IMR-90 (cell line): Measurements from ENCODE around the gene MGME1. TPM values are rescaled to one million over a fixed set of nuclear protein-coding genes. Genes with fewer than 3 reads are reported as not detected.

Experiments
- ATAC-seq: fragments of 200-7000 bp; cut with Tn5 transposase; 2 replicates; pipeline ENCODE4 v1.9.1; 2020; ENCODE audit warnings: low read depth, mild to moderate bottlenecking, moderate library complexity
- BruUV-seq: library from RNA; stranded (reverse); fragments of 400-500 nt; replicated peaks from 2 replicates; lab custom pipeline; 2021; lab: Mats Ljungman, UMichigan
- CTCF ChIA-PET: fragments of 300-600 bp; formaldehyde crosslinking; extraction: SDS; loops from one replicate; lab custom pipeline; 2021; ENCODE audit warnings: antibody characterized with exemption; lab: Yijun Ruan, JAX
- POLR2A ChIA-PET: fragments of 300-600 bp; sonication (Branson Sonifier 250); formaldehyde crosslinking; loops from one replicate; lab custom pipeline; 2022; ENCODE audit warnings: antibody characterized with exemption; ENCODE audit not compliant: unreplicated experiment; lab: Charles Lee
- DNase-seq: peaks from one replicate; pipeline ENCODE4 v3.0.0; 2013
- H2AFZ ChIP-seq: replicated peaks from 2 replicates; pipeline ENCODE3; 2013; ENCODE audit warnings: low read length, mild to moderate bottlenecking; ENCODE audit not compliant: poor library complexity
- H2AK5ac ChIP-seq: 2 replicates; pipeline ENCODE4 v1.6.1; 2013; ENCODE audit warnings: low read depth, low read length, inconsistent platforms
- H2AK9ac ChIP-seq: replicated peaks from 2 replicates; pipeline ENCODE3; 2013; ENCODE audit warnings: mild to moderate bottlenecking, low read depth, low read length, moderate library complexity; ENCODE audit not compliant: poor library complexity
- H2BK120ac ChIP-seq: 2 replicates; pipeline ENCODE4 v1.6.1; 2013; ENCODE audit warnings: low read depth, low read length, inconsistent platforms
- H2BK15ac ChIP-seq: 3 replicates; pipeline ENCODE4 v1.6.1; 2013; ENCODE audit warnings: low read depth, low read length, inconsistent platforms
- H2BK20ac ChIP-seq: 2 replicates; pipeline ENCODE4 v1.6.1; 2013; ENCODE audit warnings: low read depth, mild to moderate bottlenecking, inconsistent platforms, low read length, moderate library complexity
- H2BK5ac ChIP-seq: 2 replicates; pipeline ENCODE4 v1.6.1; 2013; ENCODE audit warnings: mild to moderate bottlenecking, low read depth, low read length, inconsistent platforms; ENCODE audit not compliant: poor library complexity, severe bottlenecking
- H3K14ac ChIP-seq: replicated peaks from 2 replicates; pipeline ENCODE4 v1.6.1; 2013; ENCODE audit warnings: low read depth, low read length, inconsistent platforms
- H3K18ac ChIP-seq: 2 replicates; pipeline ENCODE4 v1.6.1; 2013; ENCODE audit warnings: low read depth, low read length, control low read depth
- H3K23ac ChIP-seq: 2 replicates; pipeline ENCODE4 v1.6.1; 2013; ENCODE audit warnings: low read depth, low read length, inconsistent platforms
- H3K27ac ChIP-seq: 2 replicates; pipeline ENCODE4 v1.5.1; 2013; ENCODE audit warnings: mild to moderate bottlenecking, control low read depth, low read length; ENCODE audit not compliant: insufficient read depth
- H3K27me3 ChIP-seq: 2 replicates; pipeline ENCODE4 v1.6.1; 2013; ENCODE audit warnings: low read length; ENCODE audit not compliant: control insufficient read depth, insufficient read depth
- H3K36me3 ChIP-seq: 2 replicates; pipeline ENCODE4 v1.6.1; 2013; ENCODE audit warnings: low read length, mixed read lengths; ENCODE audit not compliant: control insufficient read depth, insufficient read depth
- H3K4ac ChIP-seq: 2 replicates; pipeline ENCODE4 v1.6.1; 2013; ENCODE audit warnings: low read depth, low read length, inconsistent platforms
- H3K4me1 ChIP-seq: 2 replicates; pipeline ENCODE4 v1.6.1; 2013; ENCODE audit warnings: low read length, mixed read lengths; ENCODE audit not compliant: control insufficient read depth, insufficient read depth
- H3K4me2 ChIP-seq: 2 replicates; pipeline ENCODE4 v1.6.1; 2013; ENCODE audit warnings: low read depth, mild to moderate bottlenecking, control low read depth, low read length, moderate library complexity
- H3K4me3 ChIP-seq: 2 replicates; pipeline ENCODE4 v1.5.1; 2013; ENCODE audit warnings: low read depth, mild to moderate bottlenecking, control low read depth, low read length, moderate library complexity; ENCODE audit not compliant: insufficient read depth
- H3K56ac ChIP-seq: 2 replicates; pipeline ENCODE4 v1.6.1; 2013; ENCODE audit warnings: low read length, inconsistent platforms; ENCODE audit not compliant: insufficient read depth; ENCODE audit errors: extremely low read depth
- H3K79me1 ChIP-seq, 2 experiments: 2 replicates each; pipeline ENCODE4 v1.6.1; 2013; ENCODE audit warnings: low read length in 2 of 2, inconsistent platforms in 1 of 2, low read depth in 1 of 2
- H3K9ac ChIP-seq: 2 replicates; pipeline ENCODE4 v1.6.1; 2013; ENCODE audit warnings: low read depth, low read length, control low read depth
- H3K9me1 ChIP-seq: 2 replicates; pipeline ENCODE4 v1.6.1; 2013; ENCODE audit warnings: low read length, inconsistent platforms; ENCODE audit not compliant: insufficient read depth
- H3K9me3 ChIP-seq: 2 replicates; pipeline ENCODE4 v1.6.1; 2013; ENCODE audit warnings: low read length; ENCODE audit not compliant: control insufficient read depth, insufficient read depth
- H4K20me1 ChIP-seq: 2 replicates; pipeline ENCODE4 v1.6.1; 2013; ENCODE audit warnings: low read length, inconsistent platforms; ENCODE audit not compliant: insufficient read depth
- H4K5ac ChIP-seq: 2 replicates; pipeline ENCODE4 v1.6.1; 2013; ENCODE audit warnings: mild to moderate bottlenecking, low read depth, low read length, control low read depth
- H4K8ac ChIP-seq, 2 experiments: 2 replicates each; pipeline ENCODE4 v1.6.1; 2013; ENCODE audit warnings: low read depth in 2 of 2, low read length in 2 of 2, control low read depth in 1 of 2, inconsistent platforms in 1 of 2
- H4K91ac ChIP-seq: 2 replicates; pipeline ENCODE4 v1.6.1; 2013; ENCODE audit warnings: low read depth, low read length, inconsistent platforms; ENCODE audit not compliant: insufficient read depth
- BHLHE40 ChIP-seq: fragments of 150-350 bp; IDR thresholded peaks from 2 replicates; pipeline ENCODE4 v1.6.1; 2016; ENCODE audit warnings: mild to moderate bottlenecking, low read depth, low read length
- CEBPB ChIP-seq: IDR thresholded peaks from 2 replicates; pipeline ENCODE4 v1.6.1; 2012; ENCODE audit warnings: low read depth, low read length, improper control_type of control experiment
- CHD1 ChIP-seq: IDR thresholded peaks from 2 replicates; pipeline ENCODE4 v1.6.1; 2012; ENCODE audit warnings: low read depth, low read length, improper control_type of control experiment
- ELK1 ChIP-seq: fragments of 150-350 bp; IDR thresholded peaks from 2 replicates; pipeline ENCODE4 v1.6.1; 2016; ENCODE audit warnings: low read depth, mild to moderate bottlenecking, low read length, moderate library complexity, borderline replicate concordance
- FOS ChIP-seq: fragments of 150-350 bp; IDR thresholded peaks from 2 replicates; pipeline ENCODE4 v1.6.1; 2016; ENCODE audit warnings: low read depth, low read length
- MAZ ChIP-seq: IDR thresholded peaks from 2 replicates; pipeline ENCODE4 v1.6.1; 2012; ENCODE audit warnings: low read depth, mild to moderate bottlenecking, low read length, improper control_type of control experiment, moderate library complexity, borderline replicate concordance
- NFE2L2 ChIP-seq: fragments of 150-350 bp; IDR thresholded peaks from 2 replicates; pipeline ENCODE4 v1.6.1; 2016; ENCODE audit warnings: low read depth, mild to moderate bottlenecking, low read length
- POLR2A ChIP-seq: IDR thresholded peaks from 2 replicates; pipeline ENCODE4 v1.6.1; 2012; ENCODE audit warnings: mild to moderate bottlenecking, low read depth, low read length
- RAD21 ChIP-seq: IDR thresholded peaks from 2 replicates; pipeline ENCODE4 v1.6.1; 2012; ENCODE audit warnings: low read length, improper control_type of control experiment
- RCOR1 ChIP-seq: IDR thresholded peaks from 2 replicates; pipeline ENCODE4 v1.6.1; 2012; ENCODE audit warnings: mild to moderate bottlenecking, low read length, improper control_type of control experiment; ENCODE audit not compliant: insufficient replicate concordance
- RFX5 ChIP-seq: IDR thresholded peaks from 2 replicates; pipeline ENCODE4 v1.8.0; 2012; ENCODE audit warnings: low read depth, mild to moderate bottlenecking, low read length, moderate library complexity
- SMC3 ChIP-seq: fragments of 150-350 bp; IDR thresholded peaks from 2 replicates; pipeline ENCODE4 v1.6.1; 2016; ENCODE audit warnings: low read depth, mild to moderate bottlenecking, antibody characterized with exemption, low read length, moderate library complexity
- WGBS, 2 experiments: methylation state at CpG; one replicate each; pipeline versions ENCODE4 v1.1.5 to v1.1.7; 2013; ENCODE audit warnings: missing lambda C conversion rate in 2 of 2; ENCODE audit not compliant: insufficient read length in 1 of 2; ENCODE audit errors: extremely low coverage in 2 of 2; 5-methylcytosine and 5-hydroxymethylcytosine counted together
- dilution Hi-C: fragments of 300-500 bp; cut with HindIII; formaldehyde crosslinking; loops from one replicate; pipeline ENCODE4 v1.14.3; 2018; ENCODE audit warnings: low sequenced_read_pairs; ENCODE audit not compliant: unreplicated experiment
- in situ Hi-C: fragments of 300-500 bp; cut with MboI; formaldehyde crosslinking; loops from 3 replicates; pipeline ENCODE4 v1.14.3; 2019; ENCODE audit warnings: low sequenced_read_pairs, inconsistent platforms, mixed read lengths
- intact Hi-C: fragments of 100-400 bp; cut with micrococcal nuclease; formaldehyde crosslinking; loops from 2 replicates; pipeline ENCODE4 v1.10.0; 2022
- polyA plus RNA-seq, 3 experiments: library from polyadenylated mRNA; depleted of rRNA; stranded (reverse); fragments of >200 nt; gene quantifications; 2 replicates each; pipeline ENCODE4 v1.2.3, GENCODE V29; 2012; ENCODE audit warnings: low replicate concordance in 1 of 3
- total RNA-seq: library from RNA; depleted of rRNA; stranded (reverse); fragments of >200 nt; gene quantifications from 2 replicates; pipeline ENCODE4 v1.2.3, GENCODE V29; 2012
- TF ChIP-seq, protein P1 (sequence below): fragments of 150-350 bp; IDR thresholded peaks from 2 replicates; pipeline ENCODE4 v1.6.1; 2017; ENCODE audit warnings: mild to moderate bottlenecking, antibody characterized with exemption, low read length, low read depth

The MGME1 gene
- total and polyA plus RNA-seq, 2 of the 4 experiments (the other 2 are of a cell fraction): 7.2 to 9.3 TPM

DNA sequence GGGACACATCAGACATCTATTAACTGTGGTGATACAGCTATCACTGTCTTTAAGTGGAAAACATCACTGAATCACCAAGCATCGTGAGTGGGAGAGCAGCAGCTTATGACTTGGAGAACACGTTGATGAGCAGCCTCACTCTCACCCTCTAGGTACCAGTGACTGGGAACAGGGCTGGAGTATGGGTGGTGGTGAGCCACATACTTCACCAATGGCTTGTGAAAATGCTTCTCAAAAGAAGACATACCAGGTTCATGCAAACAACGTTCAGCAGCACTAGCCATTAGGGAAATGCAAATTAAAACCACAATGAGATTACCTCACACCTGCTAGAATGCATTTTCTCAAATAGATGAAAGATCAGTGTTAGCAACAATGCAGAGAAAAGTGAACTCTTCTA, 25.5 kb upstream of the MGME1 start:
- peaks cover 29 to 47% of the 10 kb centered on the region in 2 experiments for H3K79me1 ChIP-seq
- ChIA-PET POLR2A (no interaction called here), CTCF (no interaction called here)
- in situ Hi-C loops (no loop called here), intact Hi-C loops (no loop called here), dilution Hi-C loops (no loop called here)
- H3K9ac ChIP-seq: no peak overlapping the region
- ATAC-seq (no peak), DNase-seq (no peak)
- H2BK15ac ChIP-seq: no peak overlapping the region
- H4K5ac ChIP-seq: no peak overlapping the region
- no peaks in the 10 kb centered on the region for H3K9me3 ChIP-seq
- H3K4me2 ChIP-seq: no peak overlapping the region
- H4K8ac ChIP-seq: no peak overlapping the region
- H3K4me1 ChIP-seq: peaks cover 6% of the 10 kb centered on the region; the same call in 1 of the 2 replicates
- no peak for TF ChIP-seq RAD21
- no peak for TF ChIP-seq CEBPB
- TF ChIP-seq RFX5: no peak
- TF ChIP-seq ELK1: no peak
- TF ChIP-seq POLR2A: no peak
- TF ChIP-seq MAZ: no peak
- TF ChIP-seq SMC3: no peak
- no peak for TF ChIP-seq CHD1
- TF ChIP-seq BHLHE40: no peak
- no peak for TF ChIP-seq RCOR1
- TF ChIP-seq FOS: no peak
- TF ChIP-seq NFE2L2: no peak
- TF ChIP-seq, protein P1, sequence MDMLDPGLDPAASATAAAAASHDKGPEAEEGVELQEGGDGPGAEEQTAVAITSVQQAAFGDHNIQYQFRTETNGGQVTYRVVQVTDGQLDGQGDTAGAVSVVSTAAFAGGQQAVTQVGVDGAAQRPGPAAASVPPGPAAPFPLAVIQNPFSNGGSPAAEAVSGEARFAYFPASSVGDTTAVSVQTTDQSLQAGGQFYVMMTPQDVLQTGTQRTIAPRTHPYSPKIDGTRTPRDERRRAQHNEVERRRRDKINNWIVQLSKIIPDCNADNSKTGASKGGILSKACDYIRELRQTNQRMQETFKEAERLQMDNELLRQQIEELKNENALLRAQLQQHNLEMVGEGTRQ: no peak
- WGBS, 2 experiments: no CpG with 5 or more reads among the region's 3 CpGs
- H3K56ac ChIP-seq: no peak overlapping the region
- no peak overlapping the region for H4K91ac ChIP-seq
- no TSS peak for BruUV-seq
- no peak overlapping the region for H3K18ac ChIP-seq
- no peak overlapping the region for H3K4me3 ChIP-seq
- no peak overlapping the region for H2AFZ ChIP-seq
- no peak overlapping the region for H2AK5ac ChIP-seq
- H3K27me3 ChIP-seq: no peaks in the 10 kb centered on the region
- H2BK120ac ChIP-seq: no peak overlapping the region
- H3K36me3 ChIP-seq: peaks cover 47% of the 10 kb centered on the region
- no peak overlapping the region for H2BK20ac ChIP-seq
- no peak overlapping the region for H3K4ac ChIP-seq
- H4K20me1 ChIP-seq: peaks cover 28% of the 10 kb centered on the region
- H3K23ac ChIP-seq: peak overlapping the region; percentile 14
- H3K9me1 ChIP-seq: peaks cover 7% of the 10 kb centered on the region
- no peak overlapping the region for H2BK5ac ChIP-seq
- H3K27ac ChIP-seq: no peak overlapping the region
- no peak overlapping the region for H3K14ac ChIP-seq
- H2AK9ac ChIP-seq: no peak overlapping the region
